ENCODE results near the gene MKLN1.
A peak's percentile ranks its signal among the peaks of the same experiment; 100 is the strongest.

Gene MKLN1

DNA sequence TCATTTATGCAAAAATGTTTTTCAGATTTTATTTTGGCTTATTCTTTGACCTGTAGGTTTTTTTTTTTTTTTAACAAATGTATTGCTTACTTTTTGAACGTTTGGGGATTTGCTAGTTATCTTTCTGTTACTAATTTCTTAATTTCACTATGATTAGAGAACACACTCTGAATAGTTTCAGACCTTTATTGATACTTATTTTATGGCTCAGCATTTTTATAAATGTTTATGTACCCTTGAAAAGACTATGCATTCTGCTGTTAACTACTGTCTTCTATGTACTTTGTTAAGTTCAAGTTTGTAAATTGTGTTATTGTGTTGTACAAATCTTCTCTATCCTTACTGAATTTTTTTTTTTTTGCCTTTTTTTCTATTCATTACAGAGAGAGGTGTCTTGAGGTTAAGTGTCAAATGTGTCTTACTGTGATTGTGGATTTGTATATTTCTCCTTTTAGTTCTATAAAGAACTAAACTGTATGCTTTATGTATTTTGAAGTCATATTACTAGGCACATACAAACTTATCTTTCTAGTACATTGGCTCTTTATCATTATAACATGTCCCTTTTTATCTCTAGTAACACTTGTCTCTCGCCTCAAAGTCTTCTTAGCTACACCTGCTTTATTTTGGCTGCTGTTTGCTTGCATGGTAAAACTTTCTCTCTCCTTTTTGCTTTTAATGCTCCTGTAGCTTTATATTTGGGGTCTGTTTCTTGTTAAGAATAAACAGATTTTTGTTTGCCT, 8.1 kb downstream of the MKLN1 start:
- no peak overlapping the region for H3K56ac ChIP-seq (ENCODE audit: low read length)
- no peak overlapping the region for H4K5ac ChIP-seq (ENCODE audit: low read length)
- no peak overlapping the region for H3K4ac ChIP-seq (ENCODE audit: low read depth, low read length)
- H2BK15ac ChIP-seq (replicated peaks; ENCODE audit: low read depth): no peak overlapping the region
- peaks cover 3% of the 10 kb centered on the region for H3K79me1 ChIP-seq (ENCODE audit: low read length)
- peaks cover 49% of the 10 kb centered on the region for H3K79me2 ChIP-seq (ENCODE audit: control insufficient read depth, insufficient read depth, low read length)
- H3K18ac ChIP-seq (ENCODE audit: low read length): no peak overlapping the region
- H3K23ac ChIP-seq (ENCODE audit: low read length): no peak overlapping the region
- DNase-seq: no peak
- H3K27ac ChIP-seq (ENCODE audit: low read depth, low read length): no peak overlapping the region
- no peaks in the 10 kb centered on the region for H3K36me3 ChIP-seq (ENCODE audit: control insufficient read depth, insufficient read depth, low read length)
- no peak overlapping the region for H3K9ac ChIP-seq (ENCODE audit: low read length)
- H2BK5ac ChIP-seq (ENCODE audit: low read length): no peak overlapping the region
- H2BK120ac ChIP-seq (ENCODE audit: low read depth, low read length): no peak overlapping the region
- no peak overlapping the region for H2AK5ac ChIP-seq (ENCODE audit: low read length)
- H3K4me2 ChIP-seq (ENCODE audit: low read length): no peak overlapping the region
- H4K8ac ChIP-seq (ENCODE audit: low read depth, low read length): no peak overlapping the region
- H3K27me3 ChIP-seq (ENCODE audit: insufficient read depth, low read length, poor library complexity): no peaks in the 10 kb centered on the region
- WGBS (ENCODE audit: extremely low coverage, insufficient coverage, low lambda C conversion rate): no CpG with 5 or more reads among the region's 2 CpGs
- H3K4me3 ChIP-seq (ENCODE audit: low read length): no peak overlapping the region
- H3K4me1 ChIP-seq (ENCODE audit: control insufficient read depth, low read depth, low read length): no peaks in the 10 kb centered on the region

DNA sequence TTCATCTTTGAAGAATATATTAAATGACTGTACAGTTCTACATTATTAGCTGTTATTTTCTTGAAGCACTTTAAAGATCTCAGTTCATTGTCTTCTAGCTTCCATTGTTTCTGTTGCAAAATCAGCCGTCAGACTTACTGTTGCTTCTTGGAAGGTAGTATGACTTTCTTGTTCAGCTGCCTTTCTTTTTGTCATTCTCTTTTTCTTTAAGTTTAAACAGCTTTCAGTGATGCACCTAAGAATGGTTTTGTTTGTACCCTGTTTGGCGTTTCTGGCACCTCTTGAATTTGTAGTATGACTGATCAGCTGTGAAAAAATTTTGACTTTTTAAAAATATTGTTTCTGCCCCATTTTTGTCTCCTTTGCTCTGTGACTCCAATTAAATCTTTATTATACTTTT, 9.3 kb downstream of the MKLN1 start:
- peaks cover 3% of the 10 kb centered on the region for H3K79me1 ChIP-seq (ENCODE audit: low read length)
- no peak overlapping the region for H3K18ac ChIP-seq (ENCODE audit: low read length)
- H2BK120ac ChIP-seq (ENCODE audit: low read depth, low read length): no peak overlapping the region
- H4K8ac ChIP-seq (ENCODE audit: low read depth, low read length): no peak overlapping the region
- peak; percentile 58 for DNase-seq
- H3K9ac ChIP-seq (ENCODE audit: low read length): no peak overlapping the region
- H3K4me1 ChIP-seq (ENCODE audit: control insufficient read depth, low read depth, low read length): no peaks in the 10 kb centered on the region
- no peak overlapping the region for H4K5ac ChIP-seq (ENCODE audit: low read length)
- no peaks in the 10 kb centered on the region for H3K27me3 ChIP-seq (ENCODE audit: insufficient read depth, low read length, poor library complexity)
- H3K79me2 ChIP-seq (ENCODE audit: control insufficient read depth, insufficient read depth, low read length): peaks cover 47% of the 10 kb centered on the region
- H3K4me2 ChIP-seq (ENCODE audit: low read length): no peak overlapping the region
- H3K23ac ChIP-seq (ENCODE audit: low read length): no peak overlapping the region
- H2BK15ac ChIP-seq (replicated peaks; ENCODE audit: low read depth): no peak overlapping the region
- WGBS (ENCODE audit: extremely low coverage, insufficient coverage, low lambda C conversion rate): no CpG with 5 or more reads among the region's 2 CpGs
- H3K27ac ChIP-seq (ENCODE audit: low read depth, low read length): no peak overlapping the region
- H2AK5ac ChIP-seq (ENCODE audit: low read length): no peak overlapping the region
- H3K36me3 ChIP-seq (ENCODE audit: control insufficient read depth, insufficient read depth, low read length): no peaks in the 10 kb centered on the region
- H2BK5ac ChIP-seq (ENCODE audit: low read length): no peak overlapping the region
- H3K4ac ChIP-seq (ENCODE audit: low read depth, low read length): no peak overlapping the region
- no peak overlapping the region for H3K56ac ChIP-seq (ENCODE audit: low read length)
- no peak overlapping the region for H3K4me3 ChIP-seq (ENCODE audit: low read length)

DNA sequence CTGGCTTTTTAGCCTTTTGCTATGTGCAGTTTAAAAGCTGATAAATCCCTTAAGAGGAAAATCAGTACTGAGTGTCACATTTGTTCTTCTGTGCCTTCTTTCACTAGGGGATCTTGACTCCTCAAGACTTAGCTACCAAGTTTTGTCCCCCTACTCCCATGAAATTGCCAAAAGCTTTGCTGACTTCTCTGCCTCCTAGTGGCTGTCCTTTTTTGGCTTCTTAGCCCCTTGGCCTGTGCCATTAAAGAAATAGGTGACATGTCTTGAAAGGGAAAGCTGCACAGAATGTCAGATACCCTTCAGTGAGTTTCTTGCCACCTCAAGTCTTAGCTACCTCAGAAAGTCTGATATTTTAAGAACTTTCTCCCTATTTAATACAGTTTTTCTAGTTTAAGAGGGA, 10.5 kb downstream of the MKLN1 start:
- H3K27me3 ChIP-seq (ENCODE audit: insufficient read depth, low read length, poor library complexity): no peaks in the 10 kb centered on the region
- H2AK5ac ChIP-seq (ENCODE audit: low read length): no peak overlapping the region
- no peak overlapping the region for H3K4me2 ChIP-seq (ENCODE audit: low read length)
- peak; percentile 49 for DNase-seq
- peaks cover 6% of the 10 kb centered on the region for H3K79me1 ChIP-seq (ENCODE audit: low read length)
- no peaks in the 10 kb centered on the region for H3K36me3 ChIP-seq (ENCODE audit: control insufficient read depth, insufficient read depth, low read length)
- no peak overlapping the region for H3K18ac ChIP-seq (ENCODE audit: low read length)
- H4K5ac ChIP-seq (ENCODE audit: low read length): no peak overlapping the region
- H3K9ac ChIP-seq (ENCODE audit: low read length): no peak overlapping the region
- no peaks in the 10 kb centered on the region for H3K4me1 ChIP-seq (ENCODE audit: control insufficient read depth, low read depth, low read length)
- no peak overlapping the region for H3K23ac ChIP-seq (ENCODE audit: low read length)
- no peak overlapping the region for H2BK15ac ChIP-seq (replicated peaks; ENCODE audit: low read depth)
- peaks cover 43% of the 10 kb centered on the region for H3K79me2 ChIP-seq (ENCODE audit: control insufficient read depth, insufficient read depth, low read length)
- no peak overlapping the region for H3K27ac ChIP-seq (ENCODE audit: low read depth, low read length)
- no peak overlapping the region for H2BK120ac ChIP-seq (ENCODE audit: low read depth, low read length)
- no peak overlapping the region for H3K4me3 ChIP-seq (ENCODE audit: low read length)
- H2BK5ac ChIP-seq (ENCODE audit: low read length): no peak overlapping the region
- no peak overlapping the region for H4K8ac ChIP-seq (ENCODE audit: low read depth, low read length)
- no peak overlapping the region for H3K56ac ChIP-seq (ENCODE audit: low read length)
- no peak overlapping the region for H3K4ac ChIP-seq (ENCODE audit: low read depth, low read length)

- no peaks in the 10 kb centered on the region for H3K4me1 ChIP-seq (ENCODE audit: control insufficient read depth, low read depth, low read length)
- WGBS (ENCODE audit: extremely low coverage, insufficient coverage, low lambda C conversion rate): no CpG with 5 or more reads among the region's 7 CpGs
- H4K8ac ChIP-seq (ENCODE audit: low read depth, low read length): no peak overlapping the region
- no peak overlapping the region for H2BK120ac ChIP-seq (ENCODE audit: low read depth, low read length)
- H3K4me3 ChIP-seq (ENCODE audit: low read length): no peak overlapping the region
- no peak overlapping the region for H4K5ac ChIP-seq (ENCODE audit: low read length)
- no peak overlapping the region for H3K56ac ChIP-seq (ENCODE audit: low read length)
- no peaks in the 10 kb centered on the region for H3K36me3 ChIP-seq (ENCODE audit: control insufficient read depth, insufficient read depth, low read length)
- H3K4ac ChIP-seq (ENCODE audit: low read depth, low read length): no peak overlapping the region
- H3K18ac ChIP-seq (ENCODE audit: low read length): no peak overlapping the region
- no peak overlapping the region for H3K4me2 ChIP-seq (ENCODE audit: low read length)
- peaks cover 6% of the 10 kb centered on the region for H3K79me1 ChIP-seq (ENCODE audit: low read length)
- H2BK5ac ChIP-seq (ENCODE audit: low read length): no peak overlapping the region
- H3K9ac ChIP-seq (ENCODE audit: low read length): no peak overlapping the region
- no peaks in the 10 kb centered on the region for H3K27me3 ChIP-seq (ENCODE audit: insufficient read depth, low read length, poor library complexity)
- H2AK5ac ChIP-seq (ENCODE audit: low read length): no peak overlapping the region
- no peak overlapping the region for H3K27ac ChIP-seq (ENCODE audit: low read depth, low read length)
- no peak for DNase-seq
- no peak overlapping the region for H3K23ac ChIP-seq (ENCODE audit: low read length)
- H2BK15ac ChIP-seq (replicated peaks; ENCODE audit: low read depth): no peak overlapping the region
- peaks cover 38% of the 10 kb centered on the region for H3K79me2 ChIP-seq (ENCODE audit: control insufficient read depth, insufficient read depth, low read length)
These were observed 11.2 kb downstream of the MKLN1 start for GRCh38 chr7:131338691-131339390.

DNA sequence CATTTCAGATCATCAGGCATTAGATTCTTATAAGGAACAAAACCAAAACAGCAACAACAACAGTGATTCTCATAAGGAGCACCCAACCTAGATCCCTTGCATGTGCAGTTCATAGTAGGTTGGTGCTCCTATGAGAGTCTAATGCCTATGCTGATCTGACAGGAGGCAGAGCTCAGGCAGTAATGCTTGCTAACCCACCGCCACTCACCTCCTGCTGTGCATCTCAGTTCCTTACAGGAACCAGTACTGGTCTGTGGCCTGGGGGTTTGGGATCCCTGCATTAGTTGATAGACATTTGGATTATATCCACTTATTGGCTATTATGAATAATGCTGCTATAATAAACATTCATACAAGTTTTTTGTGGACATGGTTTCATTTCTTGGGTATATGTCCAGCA, 14.0 kb downstream of the MKLN1 start:
- no peak overlapping the region for H2AK5ac ChIP-seq (ENCODE audit: low read length)
- no peak overlapping the region for H3K23ac ChIP-seq (ENCODE audit: low read length)
- H3K27ac ChIP-seq (ENCODE audit: low read depth, low read length): no peak overlapping the region
- H2BK5ac ChIP-seq (ENCODE audit: low read length): no peak overlapping the region
- DNase-seq: peak; percentile 70
- no peak overlapping the region for H4K8ac ChIP-seq (ENCODE audit: low read depth, low read length)
- no peak overlapping the region for H2BK15ac ChIP-seq (replicated peaks; ENCODE audit: low read depth)
- H3K4ac ChIP-seq (ENCODE audit: low read depth, low read length): no peak overlapping the region
- H4K5ac ChIP-seq (ENCODE audit: low read length): no peak overlapping the region
- no CpG with 5 or more reads among the region's 1 CpG for WGBS (ENCODE audit: extremely low coverage, insufficient coverage, low lambda C conversion rate)
- H2BK120ac ChIP-seq (ENCODE audit: low read depth, low read length): no peak overlapping the region
- no peaks in the 10 kb centered on the region for H3K27me3 ChIP-seq (ENCODE audit: insufficient read depth, low read length, poor library complexity)
- H3K79me2 ChIP-seq (ENCODE audit: control insufficient read depth, insufficient read depth, low read length): peaks cover 36% of the 10 kb centered on the region
- H3K4me2 ChIP-seq (ENCODE audit: low read length): no peak overlapping the region
- H3K9ac ChIP-seq (ENCODE audit: low read length): no peak overlapping the region
- no peak overlapping the region for H3K4me3 ChIP-seq (ENCODE audit: low read length)
- H3K56ac ChIP-seq (ENCODE audit: low read length): no peak overlapping the region
- peaks cover 8% of the 10 kb centered on the region for H3K79me1 ChIP-seq (ENCODE audit: low read length)
- no peaks in the 10 kb centered on the region for H3K36me3 ChIP-seq (ENCODE audit: control insufficient read depth, insufficient read depth, low read length)
- H3K18ac ChIP-seq (ENCODE audit: low read length): no peak overlapping the region
- no peaks in the 10 kb centered on the region for H3K4me1 ChIP-seq (ENCODE audit: control insufficient read depth, low read depth, low read length)
